Fibroblast of skin of right biceps (primary cell): Measurements from ENCODE around the gene FADS3.

Source experiments
- DNase-seq: peaks from one replicate; pipeline ENCODE4 v3.0.0-alpha.2; 2013

The FADS3 gene, protein sequence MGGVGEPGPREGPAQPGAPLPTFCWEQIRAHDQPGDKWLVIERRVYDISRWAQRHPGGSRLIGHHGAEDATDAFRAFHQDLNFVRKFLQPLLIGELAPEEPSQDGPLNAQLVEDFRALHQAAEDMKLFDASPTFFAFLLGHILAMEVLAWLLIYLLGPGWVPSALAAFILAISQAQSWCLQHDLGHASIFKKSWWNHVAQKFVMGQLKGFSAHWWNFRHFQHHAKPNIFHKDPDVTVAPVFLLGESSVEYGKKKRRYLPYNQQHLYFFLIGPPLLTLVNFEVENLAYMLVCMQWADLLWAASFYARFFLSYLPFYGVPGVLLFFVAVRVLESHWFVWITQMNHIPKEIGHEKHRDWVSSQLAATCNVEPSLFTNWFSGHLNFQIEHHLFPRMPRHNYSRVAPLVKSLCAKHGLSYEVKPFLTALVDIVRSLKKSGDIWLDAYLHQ

DNA sequence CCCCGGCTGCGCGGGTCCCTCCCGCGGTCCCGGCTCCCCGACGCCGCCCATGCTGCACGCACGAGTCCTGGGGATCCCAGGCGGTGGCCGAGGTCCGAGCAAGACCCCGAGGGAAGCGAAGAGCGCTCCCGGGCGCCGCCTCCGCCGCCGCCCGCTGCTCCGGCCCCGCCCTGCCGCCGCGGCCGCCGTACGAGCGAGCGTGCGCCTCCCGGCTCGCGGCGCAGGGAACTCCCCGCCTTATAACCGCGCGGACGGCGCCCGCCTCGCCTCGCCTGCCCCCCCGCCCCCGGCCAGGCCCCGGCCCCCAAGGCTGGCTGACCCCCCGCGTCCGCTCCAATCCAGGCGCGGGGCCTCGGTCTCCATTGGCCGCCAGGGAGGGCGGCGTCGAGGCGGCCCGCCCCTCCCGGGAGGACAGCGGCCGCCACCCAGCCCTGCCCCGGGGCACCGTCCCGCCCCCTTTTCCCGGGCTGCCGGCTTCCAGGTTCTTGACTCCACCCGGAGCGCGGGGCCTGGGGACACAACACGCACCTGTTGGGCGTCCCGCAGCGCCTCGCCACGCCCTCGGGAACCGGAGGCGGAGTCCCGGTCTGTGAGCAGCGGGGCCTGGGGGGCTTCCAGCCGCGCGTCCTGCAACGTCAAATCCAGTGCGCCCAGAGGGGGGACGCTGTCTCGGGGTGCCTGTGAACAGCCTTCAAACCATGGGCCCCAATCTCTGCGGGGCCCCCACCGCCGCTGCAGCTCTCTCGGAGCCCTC is at the start of gene FADS3:
FADS3 (minus strand) TSS at position 215 of the 754 bp plus-strand sequence; CDS start at position 51, 164 bp downstream.
- peak; percentile 70 for DNase-seq

DNA sequence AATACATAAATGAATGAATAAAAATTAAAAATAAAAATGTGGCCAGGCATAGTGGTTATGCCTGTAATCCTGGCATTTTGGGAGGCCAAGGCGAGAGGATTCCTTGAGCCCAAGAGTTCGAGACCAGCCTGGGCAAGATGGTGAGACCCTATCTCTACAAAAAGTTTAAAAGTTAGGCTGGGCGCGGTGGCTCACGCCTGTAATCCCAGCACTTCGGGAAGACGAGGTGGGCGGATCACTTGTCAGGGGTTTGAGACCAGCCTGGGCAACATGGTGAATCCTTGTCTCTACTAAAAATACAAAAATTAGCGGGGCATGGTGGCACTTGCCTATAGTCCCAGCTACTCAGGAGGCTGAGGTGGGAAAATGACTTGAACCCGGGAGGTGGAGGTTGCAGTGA is 49.1 kb upstream of the FADS3 start:
- no peak for DNase-seq

DNA sequence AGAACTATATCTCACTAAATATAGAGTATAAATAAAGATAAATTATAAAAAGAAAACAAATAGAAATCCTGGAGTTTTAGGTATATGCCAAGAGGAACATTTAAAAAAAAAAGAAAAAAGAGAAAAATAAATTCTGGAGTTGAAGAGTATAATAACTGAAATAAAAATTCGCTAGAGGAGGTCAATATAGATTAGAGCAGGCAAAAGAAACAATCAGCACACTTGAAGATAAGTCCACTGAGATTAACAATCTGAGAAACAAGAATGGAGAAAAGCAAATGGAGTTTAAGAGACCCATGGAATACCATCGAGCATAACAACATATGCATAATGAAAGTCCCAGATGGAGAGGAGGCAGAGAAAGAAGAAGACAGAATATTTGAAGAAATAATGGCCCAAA is 44.5 kb upstream of the FADS3 start:
- no peak for DNase-seq

DNA sequence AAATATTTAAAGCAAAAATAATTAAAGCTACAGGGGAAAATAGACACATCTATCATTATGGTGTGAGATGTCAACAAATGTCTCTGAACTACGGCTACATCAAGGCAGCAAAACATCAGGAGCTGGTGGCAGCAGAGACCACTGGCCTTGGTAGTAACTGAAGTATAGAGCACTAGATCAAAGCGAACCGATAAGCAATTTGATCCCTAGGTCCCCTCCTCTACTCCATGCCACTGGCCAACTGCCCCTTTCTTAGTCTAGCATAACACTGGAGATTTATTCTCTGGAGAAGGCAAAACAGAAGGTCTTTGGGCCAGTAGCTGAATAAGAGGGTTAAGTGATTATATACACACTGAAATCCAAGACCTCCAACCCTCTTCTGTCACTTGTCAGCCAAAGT is 39.6 kb upstream of the FADS3 start:
- DNase-seq, result no peak

DNA sequence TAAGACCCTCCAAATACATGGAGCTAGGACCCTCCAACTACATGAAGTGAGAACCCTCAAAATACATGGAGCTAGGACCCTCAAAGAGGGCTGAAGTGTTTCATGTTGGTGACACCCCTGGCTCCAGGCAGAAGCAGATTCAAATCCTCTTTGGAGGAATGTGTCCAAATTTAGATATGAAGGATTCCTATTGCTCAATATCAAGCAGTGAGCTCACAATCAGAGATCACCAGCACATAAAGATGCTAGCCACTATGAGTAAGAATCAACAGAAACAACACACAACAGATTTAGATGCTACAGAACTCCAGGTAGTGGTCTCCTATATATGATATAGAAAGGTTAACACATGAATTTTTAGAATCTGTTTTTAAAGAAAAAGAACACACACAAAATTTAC is 37.3 kb upstream of the FADS3 start:
- DNase-seq, result no peak

DNA sequence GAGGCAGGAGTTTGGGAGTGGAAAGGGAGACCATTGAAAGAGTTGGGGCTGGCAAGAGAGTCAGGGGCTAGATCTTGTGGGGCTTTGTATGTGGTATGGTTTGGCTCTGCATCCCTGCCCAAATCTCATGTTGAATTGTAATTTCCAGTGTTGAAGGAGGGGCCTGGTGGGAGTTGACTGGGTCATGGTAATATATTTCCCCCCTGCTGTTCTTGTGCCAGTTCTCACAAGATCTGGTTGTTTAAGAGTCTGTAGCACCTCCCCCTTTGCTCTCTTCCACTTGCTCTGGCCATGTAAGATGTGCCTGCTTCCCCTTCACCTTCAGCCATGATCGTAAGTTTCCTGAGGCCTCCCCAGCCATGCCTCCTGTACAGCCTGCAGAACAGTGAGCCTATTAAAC is 36.2 kb upstream of the FADS3 start:
- DNase-seq, result no peak

DNA sequence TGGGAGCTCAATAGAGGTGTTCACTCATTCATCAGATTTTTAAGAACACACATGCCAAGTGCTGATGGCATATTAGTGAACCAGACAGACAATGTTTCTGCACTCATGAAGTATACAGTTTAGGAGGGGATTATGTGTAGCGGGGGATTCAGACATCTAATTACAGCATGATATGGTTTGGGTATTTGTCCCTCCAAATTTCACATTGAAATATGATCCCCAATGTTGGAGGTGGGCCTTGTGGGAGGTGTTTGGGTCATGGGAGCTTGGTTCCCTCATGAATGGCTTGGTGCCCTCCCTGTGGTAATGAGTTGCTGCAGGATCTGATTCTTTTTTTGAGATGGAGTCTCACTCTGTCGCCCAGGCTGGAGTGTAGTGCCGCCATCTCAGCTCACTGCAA is 34.9 kb upstream of the FADS3 start:
- no peak for DNase-seq

DNA sequence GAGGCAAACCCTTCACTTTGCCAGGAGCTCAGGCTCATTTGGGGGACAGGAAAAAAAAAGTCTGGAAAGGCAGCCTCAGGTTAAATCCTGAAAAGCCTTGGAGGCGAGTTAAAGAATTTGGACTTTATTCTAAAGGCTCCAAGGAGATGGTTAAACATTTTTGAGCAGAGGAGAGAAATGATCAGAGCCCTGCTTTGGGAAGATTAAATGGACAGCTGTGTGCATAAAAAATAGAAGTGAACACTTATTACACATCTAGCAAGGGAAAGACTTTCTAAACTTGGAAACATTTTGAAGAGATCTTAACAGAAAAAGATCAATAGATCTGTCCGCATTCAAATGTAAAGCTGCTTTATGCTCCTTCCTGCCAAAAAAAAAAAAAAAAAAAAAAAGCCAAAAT is 34.4 kb upstream of the FADS3 start:
- DNase-seq, result no peak

DNA sequence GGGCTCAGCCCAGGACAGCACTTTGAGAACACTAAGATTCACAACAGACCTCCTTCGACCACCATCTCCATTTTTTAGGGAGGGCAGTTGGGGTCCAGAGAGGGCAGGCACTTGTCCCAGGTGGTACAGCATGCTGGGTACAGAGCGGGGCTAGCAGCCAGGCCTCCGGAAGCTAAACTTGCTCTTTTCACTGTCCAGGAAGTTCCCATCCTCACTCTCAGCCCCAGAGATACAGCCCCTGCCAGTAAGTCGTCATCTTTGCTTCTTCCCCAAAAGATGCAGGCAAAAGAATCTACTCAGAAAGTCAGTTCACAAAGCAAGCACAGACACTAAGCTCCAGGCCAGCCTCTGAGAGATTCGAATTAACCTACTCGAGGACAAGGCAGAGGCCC is 32.7 kb upstream of the FADS3 start:
- DNase-seq, result no peak

DNA sequence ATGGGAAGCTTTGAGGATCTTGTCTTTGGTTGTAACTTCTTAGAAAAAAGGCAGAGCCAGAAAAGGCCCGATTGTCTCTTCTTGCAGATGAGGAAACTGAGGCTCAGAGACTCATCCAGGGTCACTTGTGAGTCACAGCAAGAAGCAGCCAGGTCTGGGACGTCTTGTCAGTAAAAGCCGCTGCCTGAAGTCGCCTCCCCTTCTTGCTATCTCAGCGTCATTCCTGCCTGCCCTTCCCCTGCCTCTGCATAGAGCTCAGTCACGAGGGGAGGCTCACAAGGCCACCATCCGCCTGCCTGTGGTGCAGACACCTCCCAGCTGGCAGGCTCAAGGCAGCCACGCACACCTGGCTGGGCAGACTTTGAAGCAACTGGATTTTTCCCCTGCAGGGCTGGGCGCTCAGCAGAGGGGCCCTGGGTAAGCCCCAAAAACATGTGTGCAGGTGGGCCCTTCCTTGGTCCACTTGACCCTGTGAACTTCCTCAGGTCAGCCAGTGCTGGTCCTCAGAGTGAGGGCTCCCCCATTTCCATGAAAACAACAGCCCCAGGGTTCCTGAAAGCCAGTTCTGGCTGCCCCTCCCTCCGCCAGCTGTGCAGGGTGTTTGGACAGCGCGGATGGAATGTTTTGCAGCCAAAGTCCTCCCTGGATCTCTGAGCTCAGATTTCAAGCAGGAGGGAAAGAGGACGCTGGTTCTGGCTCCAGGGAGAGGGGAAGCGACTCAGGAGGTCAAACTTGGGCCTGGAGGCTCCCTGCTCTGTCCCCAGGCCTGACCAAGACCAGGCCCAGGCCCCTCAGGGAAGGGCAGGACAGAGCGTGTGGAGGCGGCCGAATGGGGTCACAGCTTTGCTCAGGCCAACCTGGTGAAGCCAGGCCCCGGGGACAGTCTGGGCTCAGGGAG is 32.1 kb upstream of the FADS3 start:
- DNase-seq, result peak; percentile 72

DNA sequence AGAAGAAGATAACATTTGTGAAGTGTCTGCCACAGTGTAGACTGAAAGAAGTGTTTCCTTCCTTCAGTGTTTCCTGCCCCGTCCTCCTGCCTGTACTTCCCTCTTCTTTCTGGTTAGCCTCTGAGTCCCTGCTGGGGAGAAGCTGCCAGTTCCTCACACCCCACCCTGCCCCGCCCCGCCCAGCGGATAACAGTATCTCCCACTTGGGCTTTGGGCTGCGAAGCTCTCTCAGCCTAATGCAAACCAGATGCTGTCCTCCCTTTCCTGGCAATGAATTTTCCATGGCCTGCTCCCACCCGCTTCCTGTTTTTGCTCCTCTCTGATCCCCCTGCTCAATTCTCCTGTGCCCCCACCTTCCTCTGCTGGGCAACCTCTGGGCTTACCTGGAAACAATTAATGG is 31.2 kb upstream of the FADS3 start:
- peak; percentile 89 for DNase-seq

DNA sequence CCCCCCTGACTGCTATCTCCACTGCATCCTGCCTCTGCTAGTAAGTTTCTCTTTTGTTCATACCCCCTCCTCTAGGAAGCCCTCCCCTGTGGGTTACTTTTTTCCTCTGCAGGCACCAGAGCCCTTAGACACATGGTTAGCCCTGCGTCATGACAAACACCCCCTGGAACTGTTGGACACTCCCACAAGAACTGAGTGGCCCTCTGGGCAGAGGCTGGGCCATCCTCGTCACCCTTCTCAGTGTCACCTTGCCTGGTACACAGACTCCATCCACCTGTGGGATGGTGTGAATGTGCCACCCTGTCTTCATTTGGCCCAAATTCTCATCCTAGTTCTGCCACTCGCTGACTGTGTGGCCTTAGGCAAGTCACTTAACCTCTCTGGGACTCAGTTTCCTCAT is 30.1 kb upstream of the FADS3 start:
- no peak for DNase-seq

DNA sequence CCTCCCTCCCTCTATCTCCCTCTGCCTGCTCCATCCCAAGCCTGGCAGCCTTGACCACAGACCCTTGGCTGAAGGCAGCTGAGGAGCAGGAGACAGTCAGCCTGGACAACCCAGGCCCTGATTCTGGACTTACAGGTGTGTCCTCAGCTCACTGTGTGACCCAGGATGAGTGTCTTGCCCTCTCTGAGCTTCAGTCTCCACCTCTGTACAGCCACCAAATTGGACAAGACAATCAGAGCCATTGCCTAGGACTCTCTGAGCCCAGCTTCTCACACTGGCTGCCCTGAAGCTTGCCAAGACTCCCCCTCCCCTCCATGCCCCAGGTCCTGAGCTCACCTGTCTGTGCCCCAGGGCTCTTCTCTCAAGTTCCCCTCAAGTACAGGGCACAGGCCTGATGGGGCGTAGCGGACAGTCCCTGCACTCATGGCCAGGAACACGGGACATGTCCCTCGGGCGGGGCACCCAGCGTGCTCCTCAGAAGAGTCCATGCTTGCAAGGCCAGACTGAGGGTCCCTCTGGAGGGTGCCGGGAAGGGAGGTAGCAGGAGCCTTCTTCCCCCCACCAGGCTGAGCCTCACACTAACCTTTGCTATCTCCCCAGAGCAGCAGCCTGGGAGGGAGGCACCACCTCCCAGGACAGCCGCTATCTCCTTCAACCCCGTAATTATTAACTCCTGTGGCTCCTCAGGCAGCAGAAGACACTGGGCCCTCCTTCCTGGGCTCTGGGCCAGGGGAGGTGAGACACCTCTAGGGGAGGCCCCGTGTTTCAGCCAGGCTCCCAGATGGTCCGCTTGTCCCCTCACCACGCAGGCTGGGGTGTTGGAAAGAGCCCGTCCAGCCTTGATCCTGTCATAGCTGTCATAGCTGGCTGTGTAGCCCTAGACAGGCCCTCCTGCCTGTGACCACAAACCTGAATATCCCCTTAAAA is 28.6 kb upstream of the FADS3 start:
- no peak for DNase-seq

DNA sequence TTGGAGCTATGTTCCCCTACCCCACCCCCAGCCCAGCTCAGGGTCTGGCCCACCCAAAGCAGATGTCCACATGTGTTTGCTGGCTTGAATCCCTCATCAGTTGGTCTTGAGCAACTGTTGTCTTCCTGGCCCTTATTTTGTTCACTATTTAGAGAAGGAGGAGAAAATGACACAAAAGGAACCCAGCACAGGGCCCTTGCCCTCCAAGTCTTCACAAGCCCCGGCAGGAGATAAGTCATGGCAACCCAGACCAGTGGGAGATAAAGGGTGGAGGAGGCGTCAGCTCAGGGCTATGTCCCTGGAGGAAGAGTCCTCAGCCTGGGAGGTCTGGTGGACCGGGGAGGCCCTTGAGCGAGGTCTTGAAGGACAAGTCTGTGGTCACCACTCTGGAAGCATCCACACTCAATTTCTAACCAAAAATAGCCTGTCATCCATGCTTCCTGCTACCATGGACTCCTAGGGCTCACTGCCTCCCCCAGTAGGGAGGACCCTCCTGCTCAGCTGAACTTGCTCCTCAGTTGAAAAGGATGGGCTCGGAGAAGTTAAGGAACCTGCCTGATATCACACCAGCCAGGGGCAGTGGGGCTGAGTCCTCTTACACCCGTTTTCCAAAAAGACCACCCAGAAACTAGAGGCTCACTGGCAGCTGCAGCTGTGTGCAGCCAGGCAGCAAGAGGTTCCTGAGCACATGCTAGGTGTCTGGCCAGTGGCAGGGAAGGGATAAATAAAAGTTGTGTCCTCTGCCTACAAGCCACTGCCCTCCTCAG is 27.8 kb upstream of the FADS3 start:
- no peak for DNase-seq

DNA sequence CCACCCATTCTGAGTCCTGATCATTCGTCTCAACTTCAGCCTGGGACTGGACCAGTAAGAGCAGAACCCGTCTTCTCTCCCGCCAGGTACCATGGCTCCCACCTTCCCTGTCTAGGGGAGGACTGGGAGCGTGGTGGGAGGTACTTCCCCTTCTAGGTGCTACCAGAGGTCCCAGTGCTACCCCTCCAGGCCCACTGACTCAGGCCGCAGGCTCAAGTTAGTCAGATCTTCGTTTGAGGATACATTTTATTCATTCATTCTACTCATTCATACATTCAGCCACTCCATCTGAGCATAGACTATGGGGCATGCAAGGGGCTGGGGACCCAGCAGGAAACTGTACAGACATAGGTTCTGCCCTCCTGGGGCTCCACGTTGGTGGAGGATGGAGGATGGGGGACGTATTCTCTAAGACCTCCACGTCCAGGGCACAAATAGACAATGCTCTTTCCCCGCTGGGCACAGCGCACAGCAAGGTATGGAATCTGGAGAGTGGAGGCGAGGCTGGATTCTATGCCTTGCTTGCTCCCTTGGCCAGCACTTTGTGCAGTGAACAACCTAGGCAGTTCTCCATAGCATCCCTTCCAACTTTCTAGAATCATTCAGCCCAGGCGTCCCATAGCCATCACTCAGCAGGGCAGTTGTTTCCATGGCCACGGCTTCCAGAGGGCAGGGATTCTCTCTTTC is 27.0 kb upstream of the FADS3 start:
- no peak for DNase-seq

DNA sequence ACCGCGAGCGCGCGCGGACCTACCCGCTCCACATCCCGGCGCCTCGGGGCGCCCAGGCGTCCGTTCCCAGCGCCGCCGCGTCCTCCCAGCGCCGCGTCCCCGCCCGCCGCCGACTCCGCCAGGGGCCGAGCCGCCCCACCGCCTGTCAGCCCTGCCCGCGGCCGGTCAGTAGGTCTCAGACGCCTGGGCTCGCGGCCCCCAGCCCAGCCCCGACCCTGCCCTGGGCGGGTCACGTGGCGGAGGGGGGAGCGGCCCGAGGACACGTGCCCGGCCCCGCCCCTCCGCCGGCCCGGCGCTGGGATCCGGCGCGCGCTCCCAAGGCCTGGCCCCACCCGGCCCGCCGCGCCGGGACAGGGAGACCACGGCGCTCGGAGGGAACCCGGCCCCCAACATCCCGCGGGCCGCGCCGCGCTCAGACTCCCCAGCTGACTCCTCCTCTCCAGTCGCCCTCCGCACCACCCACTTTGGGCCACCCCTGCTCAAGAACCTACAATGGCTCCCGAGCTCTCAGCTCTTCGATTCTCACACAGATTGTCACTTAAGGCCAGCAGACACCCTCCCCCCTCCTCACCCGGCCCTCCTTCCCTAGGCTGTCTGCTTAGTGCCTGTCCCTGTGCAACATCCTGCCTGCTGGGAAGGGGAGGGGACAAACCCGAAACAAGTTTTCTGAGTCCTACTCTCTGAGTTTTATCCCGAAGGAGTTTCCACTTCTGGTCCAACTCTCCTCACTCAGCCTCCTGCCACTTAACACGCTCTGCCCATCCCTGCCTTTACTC is 26.2 kb upstream of the FADS3 start, which contains the start of gene RAB3IL1:
RAB3IL1 (minus strand) TSS at position 233 of the 776 bp plus-strand sequence; CDS start at position 34, 199 bp downstream.
- DNase-seq, result peak; percentile 66

DNA sequence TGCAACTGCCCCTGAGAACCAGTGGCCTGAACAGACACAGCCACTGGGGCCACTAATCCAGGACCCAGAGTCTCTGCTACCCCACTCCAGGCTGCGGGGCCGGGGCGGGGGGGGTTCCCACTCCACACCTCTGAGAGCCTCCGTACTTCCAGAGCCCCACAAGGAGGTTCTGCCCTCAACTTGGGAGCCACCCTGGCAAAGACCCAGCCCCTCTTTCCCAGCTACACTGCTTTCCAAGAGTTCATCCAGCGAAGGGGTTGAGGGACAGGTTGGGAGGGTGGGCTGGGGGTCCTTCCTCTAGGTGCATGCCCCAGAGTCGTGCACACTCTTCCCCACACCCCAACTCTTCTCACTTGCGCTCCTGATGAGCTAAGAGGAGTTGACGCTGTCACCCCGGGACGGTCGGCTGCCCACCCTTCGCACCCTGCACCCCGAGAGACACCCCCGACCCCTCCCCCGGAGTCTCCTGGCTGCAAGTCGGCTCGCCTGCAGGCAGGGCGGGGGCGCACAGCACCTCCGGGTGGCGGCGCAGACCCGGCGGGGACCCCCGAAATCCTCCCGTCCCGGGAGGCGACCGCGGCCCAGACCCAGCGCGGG is 25.5 kb upstream of the FADS3 start:
- no peak for DNase-seq

DNA sequence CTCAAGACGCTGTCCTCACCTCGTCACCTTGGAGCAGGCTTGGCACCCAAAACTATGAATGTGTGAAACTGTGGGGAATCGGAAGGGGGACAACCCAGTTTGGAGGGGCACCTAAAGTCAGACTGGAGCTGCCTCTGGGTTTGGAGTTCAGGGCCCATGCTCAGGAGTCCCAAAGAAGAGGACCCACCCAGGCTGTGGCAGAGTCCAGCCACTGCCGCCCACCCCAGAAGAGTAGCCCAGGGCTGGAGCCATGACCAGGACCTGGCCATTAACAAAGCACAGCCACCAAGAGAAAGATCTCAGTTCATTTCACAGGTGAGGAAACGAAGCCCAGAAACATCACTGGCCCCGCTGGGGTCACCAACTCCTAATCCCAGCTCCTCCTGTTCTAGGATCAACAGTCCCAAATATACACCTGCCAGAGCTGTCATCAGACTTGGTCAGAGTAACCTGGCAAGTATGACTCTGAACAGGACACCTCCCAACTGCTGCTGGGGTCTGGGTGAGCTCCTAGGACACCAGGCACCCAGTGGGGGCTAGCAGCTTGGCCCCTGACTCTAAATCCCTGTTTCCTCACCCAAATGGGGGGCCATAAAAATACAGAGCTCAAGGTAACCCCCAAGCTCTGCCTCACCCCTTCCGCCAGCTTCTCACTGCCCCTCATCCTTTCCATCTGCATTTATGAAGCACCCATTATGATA is 23.3 kb upstream of the FADS3 start:
- DNase-seq, result no peak
